ENCODE data around the gene TICAM2. TPM values are rescaled to one million over a fixed set of nuclear protein-coding genes. Genes with fewer than 3 reads are reported as not detected.

The TICAM2 gene
- total RNA-seq, 1 donor from 2014 or later, result 1.2 TPM

GRCh38 chr5:115611873-115612272, 9.6 kb upstream of the TICAM2 start:
- DNase-seq (ENCODE audit: low read depth), result no peak

- no peak for DNase-seq (ENCODE audit: low read depth)
These were observed 5.7 kb upstream of the TICAM2 start for GRCh38 chr5:115607935-115608334.

- no peak for DNase-seq (ENCODE audit: low read depth)
These were observed 3.2 kb upstream of the TICAM2 start for GRCh38 chr5:115605436-115605835.

- DNase-seq (ENCODE audit: low read depth), result no peak
These were observed 379 bp upstream of the TICAM2 start for GRCh38 chr5:115602591-115603125.

GRCh38 chr5:115600766-115601165, 1.5 kb downstream of the TICAM2 start:
- DNase-seq (ENCODE audit: low read depth), result no peak

GRCh38 chr5:115599924-115600323, 2.4 kb downstream of the TICAM2 start:
- DNase-seq (ENCODE audit: low read depth), result no peak

GRCh38 chr5:115599502-115599901, 2.8 kb downstream of the TICAM2 start:
- peak; percentile 52 for DNase-seq (ENCODE audit: low read depth)

- peak; percentile 37 for DNase-seq (ENCODE audit: low read depth)
These were observed 7.9 kb downstream of the TICAM2 start for GRCh38 chr5:115594128-115595047.

- DNase-seq (ENCODE audit: low read depth), result no peak
These were observed 13.2 kb downstream of the TICAM2 start for GRCh38 chr5:115589043-115589442.

- DNase-seq (ENCODE audit: low read depth), result no peak
These were observed 13.6 kb downstream of the TICAM2 start for GRCh38 chr5:115588640-115589039.

GRCh38 chr5:115586525-115587146, 15.6 kb downstream of the TICAM2 start:
- peak; percentile 50 for DNase-seq (ENCODE audit: low read depth)

GRCh38 chr5:115585265-115585664, 17.0 kb downstream of the TICAM2 start:
- DNase-seq (ENCODE audit: low read depth), result no peak

GRCh38 chr5:115584501-115584900, 17.8 kb downstream of the TICAM2 start:
- DNase-seq (ENCODE audit: low read depth), result no peak

- peak; percentile 92 for DNase-seq (ENCODE audit: low read depth)
These were observed 18.8 kb downstream of the TICAM2 start for GRCh38 chr5:115583474-115583873.

GRCh38 chr5:115580941-115581340, 21.3 kb downstream of the TICAM2 start:
- DNase-seq (ENCODE audit: low read depth), result no peak

- DNase-seq (ENCODE audit: low read depth), result peak; percentile 47
These were observed 22.5 kb downstream of the TICAM2 start for GRCh38 chr5:115579747-115580173.

GRCh38 chr5:115579216-115579615, 23.1 kb downstream of the TICAM2 start:
- DNase-seq (ENCODE audit: low read depth), result no peak

- DNase-seq (ENCODE audit: low read depth), result no peak
These were observed 23.6 kb downstream of the TICAM2 start for GRCh38 chr5:115578657-115579056.

GRCh38 chr5:115577741-115578140, 24.5 kb downstream of the TICAM2 start:
- DNase-seq (ENCODE audit: low read depth), result no peak

- no peak for DNase-seq (ENCODE audit: low read depth)
These were observed 24.9 kb downstream of the TICAM2 start for GRCh38 chr5:115577329-115577728.

- no peak for DNase-seq (ENCODE audit: low read depth)
These were observed 26.9 kb downstream of the TICAM2 start for GRCh38 chr5:115575167-115576070.
